Thyroid gland (tissue), 4 donors: ENCODE measurements around the gene HSPA1L. TPM values are rescaled to one million over a fixed set of nuclear protein-coding genes. Genes with fewer than 3 reads are reported as not detected.

ENCODE experiments used
- DNase-seq, 2 donors: peaks; one replicate each; pipeline ENCODE4 v3.0.0-alpha.2; 2019
- H3K27ac ChIP-seq, 3 donors: fragments of 200-600 bp; sonication (generic); 1 replicate in 2 of 3; 2 replicates in 1 of 3; pipeline ENCODE4 v1.5.1; 2016 to 2019; ENCODE audit warnings: mild to moderate bottlenecking in 1 of 3, moderate library complexity in 1 of 3
- H3K27me3 ChIP-seq: fragments of 200-600 bp; sonication (generic); one replicate; pipeline ENCODE4 v1.5.1; 2019
- H3K36me3 ChIP-seq, 2 donors: fragments of 200-600 bp; sonication (generic); one replicate each; pipeline ENCODE4 v1.5.1; 2016 to 2019
- H3K4me1 ChIP-seq, 2 donors: fragments of 200-600 bp; sonication (generic); one replicate each; pipeline ENCODE4 v1.5.1; 2017 to 2019
- H3K4me3 ChIP-seq, 3 donors: fragments of 200-600 bp; sonication (generic); replicated peaks in 1 of 3; 1 replicate in 2 of 3; 2 replicates in 1 of 3; pipeline ENCODE4 v1.5.1; 2016; ENCODE audit warnings: mild to moderate bottlenecking in 1 of 3
- H3K9me3 ChIP-seq: fragments of 200-600 bp; sonication (generic); one replicate; pipeline ENCODE4 v1.5.1; 2017
- CTCF ChIP-seq, 6 experiments: fragments of 200-600 bp in 3 of 6; fragments of 450-650 bp in 3 of 6; sonication (generic) in 3 of 6; IDR thresholded peaks; one replicate each; pipeline ENCODE4 v1.5.1; 2016 to 2019; ENCODE audit warnings: antibody characterized with exemption in 6 of 6, mild to moderate bottlenecking in 2 of 6, inconsistent platforms in 1 of 6, moderate library complexity in 1 of 6
- POLR2A ChIP-seq, 2 donors: fragments of 450-650 bp; IDR thresholded peaks; one replicate each; pipeline ENCODE4 v1.6.1; 2017; ENCODE audit warnings: antibody characterized with exemption in 2 of 2, mild to moderate bottlenecking in 2 of 2, moderate library complexity in 1 of 2
- WGBS, 2 donors: methylation state at CpG; one replicate each; pipeline ENCODE4 v1.1.5; 2017; 5-methylcytosine and 5-hydroxymethylcytosine counted together
- intact Hi-C: fragments of 100-400 bp; cut with DNase I; formaldehyde crosslinking; loops from one replicate; pipeline ENCODE4 v1.15.1; 2023
- total RNA-seq, 4 donors: library from RNA; depleted of rRNA; stranded (reverse); fragments of >200 nt; gene quantifications; one replicate each; pipeline ENCODE4 v1.2.3, GENCODE V29; 2016

The HSPA1L gene
- total RNA-seq, 4 donors from 2014 or later: 3.5 to 4.1 (median 3.9) TPM

- no peaks in the 10 kb centered on the region for H3K9me3 ChIP-seq
- intact Hi-C loops: no loop called here
- no peak overlapping the region for H3K4me3 ChIP-seq
- peaks cover 35 to 39% of the 10 kb centered on the region in 2 donors for H3K36me3 ChIP-seq
- H3K4me1 ChIP-seq: peaks cover 8 to 14% of the 10 kb centered on the region in 2 donors
- no peak for DNase-seq
- no peaks in the 10 kb centered on the region for H3K27me3 ChIP-seq
- peak overlapping the region in 2 of 3 donors; percentile 66 to 69 for H3K27ac ChIP-seq
- TF ChIP-seq CTCF (IDR thresholded peaks at IDR 0.05) (no peak), POLR2A (IDR thresholded peaks at IDR 0.05) (no peak)
- 97 to 98% methylated on average over 5 of the region's 5 CpGs for WGBS, 2 donors
Observed at GRCh38 chr6:31777667-31778050, 37.4 kb downstream of the HSPA1L start.

- Histone ChIP-seq H3K27ac (peak within 1 kb of the TSS in 2 of 3 donors; percentile 66 to 69), H3K27me3 (no peaks in the 10 kb centered on the region), H3K36me3 (peaks cover 30 to 35% of the 10 kb centered on the region in 2 donors), H3K4me3 (no peak within 1 kb of the TSS), H3K4me1 (peaks cover 8 to 14% of the 10 kb centered on the region in 2 donors), H3K9me3 (no peaks in the 10 kb centered on the region)
- intact Hi-C loops: no loop called here
- WGBS, 2 donors: 16 to 19% methylated on average over 13 of the region's 15 CpGs
- peak; percentile 75 to 86 for DNase-seq
- TF ChIP-seq POLR2A (IDR thresholded peaks at IDR 0.05): peak in 1 of 2 donors; percentile 36
- TF ChIP-seq CTCF (IDR thresholded peaks at IDR 0.05): no peak
Observed at GRCh38 chr6:31776989-31777666, 38.0 kb downstream of the HSPA1L start, which contains the start of gene VWA7. VWA7 (minus strand) TSS chr6:31777328; CDS start chr6:31776779, 549 bp downstream.

GRCh38 chr6:31776485-31776988, 38.5 kb downstream of the HSPA1L start:
- Histone ChIP-seq H3K4me1 (peaks cover 8 to 14% of the 10 kb centered on the region in 2 donors), H3K27me3 (no peaks in the 10 kb centered on the region), H3K9me3 (no peaks in the 10 kb centered on the region), H3K36me3 (peaks cover 24 to 31% of the 10 kb centered on the region in 2 donors), H3K27ac (peak overlapping the region in 2 of 3 donors; percentile 66 to 69), H3K4me3 (no peak overlapping the region)
- TF ChIP-seq CTCF (IDR thresholded peaks at IDR 0.05): no peak
- TF ChIP-seq POLR2A (IDR thresholded peaks at IDR 0.05): no peak
- DNase-seq: peak in 1 of 2 donors; percentile 22
- 53 to 66% methylated on average over 7 to 10 of the region's 14 CpGs for WGBS, 2 donors
- intact Hi-C loops: no loop called here

- TF ChIP-seq CTCF (IDR thresholded peaks at IDR 0.05) (no peak), POLR2A (IDR thresholded peaks at IDR 0.05) (no peak)
- Histone ChIP-seq H3K4me1 (peaks cover 8 to 14% of the 10 kb centered on the region in 2 donors), H3K4me3 (no peak overlapping the region), H3K27ac (peak overlapping the region in 1 of 3 donors; percentile 66), H3K27me3 (no peaks in the 10 kb centered on the region), H3K9me3 (no peaks in the 10 kb centered on the region), H3K36me3 (peaks cover 17 to 24% of the 10 kb centered on the region in 2 donors)
- 89 to 93% methylated on average over 19 to 25 of the region's 32 CpGs for WGBS, 2 donors
- intact Hi-C loops: no loop called here
- DNase-seq: no peak
Observed at GRCh38 chr6:31775633-31776484, 39.2 kb downstream of the HSPA1L start.
